22Rv1 (cell line): ENCODE results near the gene ACTR3C.

Experiments used
- H3K27ac ChIP-seq: fragments of 450-650 bp; 2 replicates; pipeline ENCODE4 v1.5.1; 2017
- CTCF ChIP-seq: fragments of 450-650 bp; IDR thresholded peaks from 2 replicates; pipeline ENCODE4 v1.5.1; 2017; ENCODE audit warnings: mild to moderate bottlenecking
- ZFX ChIP-seq: fragments of 450-650 bp; IDR thresholded peaks from 2 replicates; pipeline ENCODE4 v1.6.1; 2017; ENCODE audit warnings: antibody characterized with exemption, borderline replicate concordance

Gene ACTR3C

DNA sequence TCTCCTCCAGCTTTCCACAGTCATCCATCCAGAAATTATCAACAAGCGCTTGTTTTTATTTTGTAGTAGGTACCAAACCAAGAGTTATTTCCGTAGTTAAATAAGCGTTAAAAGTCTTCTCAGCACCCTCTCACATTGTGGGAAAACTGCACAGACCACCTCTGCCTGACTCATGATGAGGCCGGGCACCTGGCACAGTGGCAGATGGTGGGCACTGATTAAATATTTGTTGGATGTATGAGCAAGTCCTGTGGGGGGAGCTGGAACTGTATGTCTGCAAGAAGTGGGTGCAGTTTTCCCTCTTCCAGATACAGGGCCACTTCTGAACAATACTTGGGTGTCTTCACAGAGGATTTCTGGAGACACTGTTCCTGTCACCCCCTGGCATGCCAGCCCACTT lies 40.0 kb upstream of the ACTR3C start:
- H3K27ac ChIP-seq, result no peak overlapping the region
- TF ChIP-seq ZFX, result no peak
- no peak for TF ChIP-seq CTCF

- no peak for TF ChIP-seq CTCF
- TF ChIP-seq ZFX, result no peak
- no peak overlapping the region for H3K27ac ChIP-seq
Observed at GRCh38 chr7:150361807-150362621, 38.7 kb upstream of the ACTR3C start.

DNA sequence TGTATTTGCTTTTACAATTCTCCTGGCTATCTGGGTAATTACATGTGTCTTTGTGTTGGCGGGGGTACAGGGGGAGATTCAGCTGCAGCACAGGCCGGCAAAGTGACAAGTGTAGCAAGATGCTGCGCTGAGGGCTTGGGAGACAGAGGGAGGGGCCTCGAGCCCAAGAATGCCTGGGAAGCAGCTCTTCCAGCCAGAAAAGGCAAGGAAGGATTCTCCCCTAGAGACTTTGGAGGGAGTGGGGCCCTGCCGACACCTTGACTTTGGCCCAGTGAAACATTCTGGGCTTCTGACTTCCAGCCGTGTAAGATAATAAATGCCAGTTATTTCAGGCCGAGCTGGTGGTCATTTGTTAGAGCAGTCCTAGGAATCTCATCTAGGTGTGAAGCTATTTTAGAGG lies 38.1 kb upstream of the ACTR3C start:
- H3K27ac ChIP-seq, result no peak overlapping the region
- TF ChIP-seq CTCF, result no peak
- no peak for TF ChIP-seq ZFX

DNA sequence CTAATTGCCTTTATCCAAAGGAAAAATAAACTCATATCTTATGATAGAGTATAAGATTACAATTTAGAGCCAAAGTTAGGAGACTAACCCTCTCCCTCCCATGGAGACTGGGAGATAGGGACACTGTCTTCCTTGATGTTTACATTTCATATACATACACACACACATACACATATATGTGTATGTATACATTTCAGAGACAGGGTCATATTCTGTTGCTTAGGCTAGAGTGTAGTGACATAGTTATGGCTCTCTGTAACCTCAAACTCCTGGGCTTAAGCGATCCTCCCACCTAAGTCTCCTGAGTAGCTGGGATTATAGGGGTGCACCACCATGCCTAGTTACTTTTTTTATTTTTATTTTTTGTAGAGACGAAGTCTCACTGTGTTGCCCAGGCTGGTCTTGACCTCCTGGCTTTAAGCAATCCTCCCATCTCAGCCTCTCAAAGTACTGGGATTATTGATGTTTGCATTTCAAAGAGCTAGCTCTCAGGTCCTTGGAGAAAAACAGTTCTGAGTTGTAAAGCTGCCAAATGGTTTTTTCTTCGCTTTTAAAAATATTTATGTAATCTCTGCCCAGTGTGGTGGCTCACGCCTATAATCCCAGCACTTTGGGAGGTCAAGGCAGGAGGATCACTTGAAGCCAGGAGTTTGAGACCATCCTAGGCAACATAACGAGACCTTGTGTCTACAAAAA lies 37.2 kb upstream of the ACTR3C start:
- TF ChIP-seq ZFX, result no peak
- no peak for TF ChIP-seq CTCF
- H3K27ac ChIP-seq, result no peak overlapping the region

- TF ChIP-seq ZFX, result no peak
- TF ChIP-seq CTCF, result no peak
- no peak overlapping the region for H3K27ac ChIP-seq
Observed at GRCh38 chr7:150359622-150360362, 36.4 kb upstream of the ACTR3C start.

DNA sequence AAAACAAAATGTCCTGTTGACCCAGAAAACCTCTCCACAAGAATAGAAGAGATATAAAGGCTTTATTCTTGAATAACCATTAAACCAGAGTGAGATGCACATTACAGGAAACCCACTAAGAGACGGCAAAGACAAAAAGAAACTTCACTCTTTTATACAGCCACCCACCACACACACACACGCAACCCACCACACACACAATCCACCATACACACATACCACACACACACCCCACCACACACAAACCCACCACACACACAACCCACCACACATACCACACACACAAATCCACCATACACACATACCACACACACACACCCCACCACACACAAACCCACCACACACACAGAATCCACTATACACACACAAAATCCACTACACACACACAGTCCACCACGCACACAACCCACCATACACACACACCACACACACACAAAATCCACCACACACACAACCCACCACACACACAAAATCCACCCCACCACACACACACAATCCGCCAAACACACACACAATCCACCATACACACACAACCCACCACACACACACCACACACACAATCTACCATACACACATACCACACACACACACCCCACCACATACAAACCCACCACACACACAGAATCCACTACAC lies 35.8 kb upstream of the ACTR3C start:
- no peak overlapping the region for H3K27ac ChIP-seq

More for the DNA sequence above, 35.8 kb upstream of the ACTR3C start:
- TF ChIP-seq CTCF, result no peak
- TF ChIP-seq ZFX, result no peak
